ENCODE results near the gene NAV3. TPM values are rescaled to one million over a fixed set of nuclear protein-coding genes. Genes with fewer than 3 reads are reported as not detected.

NAV3 gene
- total RNA-seq, 1 experiment from 2014 or later, result 4.1 TPM

GRCh38 chr12:77949943-77950342 is 119.2 kb downstream of the NAV3 start:
- no TSS peak for BruUV-seq (replicated peaks)
- no peak overlapping the region for H3K4me3 Mint-ChIP-seq (ENCODE audit: low read depth, unreplicated experiment)
- no peaks in the 10 kb centered on the region for H3K36me3 Mint-ChIP-seq (ENCODE audit: insufficient read depth, unreplicated experiment)

GRCh38 chr12:77953528-77954205 is 123.0 kb downstream of the NAV3 start:
- Mint-ChIP-seq H3K4me3 (ENCODE audit: low read depth, unreplicated experiment) (no peak overlapping the region), H3K9me3 (ENCODE audit: low read depth, unreplicated experiment) (no peaks in the 10 kb centered on the region), H3K4me1 (ENCODE audit: low read depth, unreplicated experiment) (no peaks in the 10 kb centered on the region), H3K27me3 (ENCODE audit: unreplicated experiment) (no peaks in the 10 kb centered on the region), H3K36me3 (ENCODE audit: insufficient read depth, unreplicated experiment) (no peaks in the 10 kb centered on the region), H3K27ac (ENCODE audit: unreplicated experiment) (no peak overlapping the region)
- no peak for TF ChIP-seq CTCF (IDR thresholded peaks at IDR 0.05; ENCODE audit: unreplicated experiment)
- BruUV-seq (replicated peaks), result no TSS peak
- CTCF ChIA-PET, result no interaction called here
- no peak for DNase-seq
- intact Hi-C loops (cut with micrococcal nuclease; ENCODE audit: unreplicated experiment), result no loop called here

More at GRCh38 chr12:77949943-77950342, 119.2 kb downstream of the NAV3 start:
- CTCF ChIA-PET, result no interaction called here
- no peak for TF ChIP-seq CTCF (IDR thresholded peaks at IDR 0.05; ENCODE audit: unreplicated experiment)
- H3K27ac Mint-ChIP-seq (ENCODE audit: unreplicated experiment), result no peak overlapping the region
- DNase-seq, result no peak
- peaks cover 2% of the 10 kb centered on the region for H3K9me3 Mint-ChIP-seq (ENCODE audit: low read depth, unreplicated experiment)
- intact Hi-C loops (cut with micrococcal nuclease; ENCODE audit: unreplicated experiment), result no loop called here
- peaks cover 4% of the 10 kb centered on the region for H3K4me1 Mint-ChIP-seq (ENCODE audit: low read depth, unreplicated experiment)
- H3K27me3 Mint-ChIP-seq (ENCODE audit: unreplicated experiment), result no peaks in the 10 kb centered on the region

- Mint-ChIP-seq H3K4me1 (ENCODE audit: low read depth, unreplicated experiment) (no peaks in the 10 kb centered on the region), H3K36me3 (ENCODE audit: insufficient read depth, unreplicated experiment) (no peaks in the 10 kb centered on the region), H3K4me3 (ENCODE audit: low read depth, unreplicated experiment) (no peak overlapping the region), H3K27ac (ENCODE audit: unreplicated experiment) (no peak overlapping the region), H3K27me3 (ENCODE audit: unreplicated experiment) (no peaks in the 10 kb centered on the region), H3K9me3 (ENCODE audit: low read depth, unreplicated experiment) (no peaks in the 10 kb centered on the region)
- TF ChIP-seq CTCF (IDR thresholded peaks at IDR 0.05; ENCODE audit: unreplicated experiment), result no peak
- no peak for DNase-seq
- intact Hi-C loops (cut with micrococcal nuclease; ENCODE audit: unreplicated experiment), result no loop called here
- no TSS peak for BruUV-seq (replicated peaks)
- CTCF ChIA-PET, result no interaction called here
These were observed 123.5 kb downstream of the NAV3 start for GRCh38 chr12:77954206-77954555.

GRCh38 chr12:77957062-77957461 is 126.4 kb downstream of the NAV3 start:
- no peak for TF ChIP-seq CTCF (IDR thresholded peaks at IDR 0.05; ENCODE audit: unreplicated experiment)
- Mint-ChIP-seq H3K27ac (ENCODE audit: unreplicated experiment) (no peak overlapping the region), H3K4me1 (ENCODE audit: low read depth, unreplicated experiment) (no peaks in the 10 kb centered on the region), H3K27me3 (ENCODE audit: unreplicated experiment) (no peaks in the 10 kb centered on the region), H3K9me3 (ENCODE audit: low read depth, unreplicated experiment) (peaks cover 2% of the 10 kb centered on the region), H3K36me3 (ENCODE audit: insufficient read depth, unreplicated experiment) (no peaks in the 10 kb centered on the region), H3K4me3 (ENCODE audit: low read depth, unreplicated experiment) (no peak overlapping the region)
- DNase-seq, result no peak
- BruUV-seq (replicated peaks), result no TSS peak
- intact Hi-C loops (cut with micrococcal nuclease; ENCODE audit: unreplicated experiment), result no loop called here
- CTCF ChIA-PET, result no interaction called here

All from Calu3 (cell line).